AG09309 (cell line): Measurements from ENCODE around the gene FGF3.

Source experiments
- DNase-seq: peaks from one replicate; pipeline ENCODE4 v3.0.0-alpha.2; 2010; ENCODE audit warnings: low read depth
- H3K4me3 ChIP-seq: 2 replicates; pipeline ENCODE4 v1.5.1; 2011; ENCODE audit warnings: mild to moderate bottlenecking, low read depth, low read length, moderate library complexity; ENCODE audit not compliant: control insufficient read depth
- TF ChIP-seq, protein P1 (sequence below): IDR thresholded peaks from 2 replicates; pipeline ENCODE4 v1.5.1; 2011; ENCODE audit warnings: mild to moderate bottlenecking, low read depth, low read length, inconsistent platforms; ENCODE audit not compliant: insufficient read depth, control insufficient read depth; ENCODE audit errors: missing control alignments

FGF3 gene

DNA sequence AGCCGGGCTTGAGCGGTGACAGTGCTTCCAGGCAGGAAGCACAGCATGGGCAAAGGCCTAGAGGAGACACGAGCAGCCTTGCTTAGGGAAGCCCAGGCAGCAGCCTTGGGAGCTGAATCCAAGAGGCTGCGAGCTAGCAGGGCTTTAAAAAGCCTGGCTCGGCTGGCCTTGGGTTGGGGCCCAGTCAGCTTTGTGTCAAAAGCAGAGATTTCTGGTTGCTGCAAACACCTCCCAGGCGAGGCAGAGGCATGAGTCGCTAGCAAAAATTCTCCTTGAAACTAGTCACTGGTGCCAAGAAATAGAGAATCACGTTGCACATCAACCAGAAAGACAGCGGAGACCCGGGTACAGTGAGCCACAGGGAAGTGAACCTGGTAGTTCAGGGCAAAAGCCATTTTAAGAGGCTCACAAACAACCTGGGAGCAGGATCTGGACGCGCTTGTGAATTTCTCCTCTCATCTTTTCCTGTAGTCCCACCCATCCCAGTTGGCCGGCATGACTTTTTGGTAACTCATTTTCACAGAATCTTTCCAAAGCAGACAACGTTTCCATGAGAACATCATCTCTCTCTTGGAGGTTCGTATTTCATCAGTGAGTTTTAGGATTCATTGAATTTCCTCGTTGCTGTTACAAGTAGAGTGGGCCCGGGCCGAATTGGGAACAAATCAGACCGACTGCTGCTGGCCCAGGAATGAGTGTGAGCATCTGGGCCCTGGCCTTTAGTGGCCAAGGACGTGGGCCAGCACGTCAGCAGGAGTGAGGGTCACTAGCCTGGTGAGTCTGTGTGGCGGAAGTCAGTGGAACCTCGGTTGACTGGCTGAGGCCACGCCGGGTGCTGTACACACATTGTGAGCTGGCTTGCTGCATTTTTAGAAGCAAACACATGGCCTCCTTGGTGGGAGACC lies 27.7 kb downstream of the FGF3 start:
- H3K4me3 ChIP-seq, result no peak overlapping the region
- TF ChIP-seq, protein P1, sequence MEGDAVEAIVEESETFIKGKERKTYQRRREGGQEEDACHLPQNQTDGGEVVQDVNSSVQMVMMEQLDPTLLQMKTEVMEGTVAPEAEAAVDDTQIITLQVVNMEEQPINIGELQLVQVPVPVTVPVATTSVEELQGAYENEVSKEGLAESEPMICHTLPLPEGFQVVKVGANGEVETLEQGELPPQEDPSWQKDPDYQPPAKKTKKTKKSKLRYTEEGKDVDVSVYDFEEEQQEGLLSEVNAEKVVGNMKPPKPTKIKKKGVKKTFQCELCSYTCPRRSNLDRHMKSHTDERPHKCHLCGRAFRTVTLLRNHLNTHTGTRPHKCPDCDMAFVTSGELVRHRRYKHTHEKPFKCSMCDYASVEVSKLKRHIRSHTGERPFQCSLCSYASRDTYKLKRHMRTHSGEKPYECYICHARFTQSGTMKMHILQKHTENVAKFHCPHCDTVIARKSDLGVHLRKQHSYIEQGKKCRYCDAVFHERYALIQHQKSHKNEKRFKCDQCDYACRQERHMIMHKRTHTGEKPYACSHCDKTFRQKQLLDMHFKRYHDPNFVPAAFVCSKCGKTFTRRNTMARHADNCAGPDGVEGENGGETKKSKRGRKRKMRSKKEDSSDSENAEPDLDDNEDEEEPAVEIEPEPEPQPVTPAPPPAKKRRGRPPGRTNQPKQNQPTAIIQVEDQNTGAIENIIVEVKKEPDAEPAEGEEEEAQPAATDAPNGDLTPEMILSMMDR, result no peak
- DNase-seq, result no peak

DNA sequence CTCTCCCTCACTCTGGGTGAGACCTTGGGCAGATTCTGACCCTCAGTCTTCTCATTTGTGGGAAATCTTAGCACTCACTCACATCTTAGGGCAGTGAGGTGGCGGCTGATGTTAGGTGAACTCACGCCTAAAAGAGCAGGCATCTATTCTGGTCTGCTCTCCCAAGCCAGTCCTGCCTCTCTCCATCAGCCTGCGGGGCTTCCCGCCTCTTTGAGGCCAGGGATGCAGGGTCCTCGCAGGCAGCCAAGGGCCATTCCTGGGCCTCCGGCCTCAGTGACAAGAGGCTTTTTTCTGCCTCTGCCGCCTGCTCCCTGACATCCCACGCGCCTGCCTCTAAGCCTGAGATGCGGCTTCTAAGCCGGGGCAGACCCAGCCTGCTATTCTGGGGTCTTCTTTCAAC lies 30.3 kb downstream of the FGF3 start:
- no peak overlapping the region for H3K4me3 ChIP-seq
- DNase-seq, result no peak
- TF ChIP-seq, protein P1, result no peak

DNA sequence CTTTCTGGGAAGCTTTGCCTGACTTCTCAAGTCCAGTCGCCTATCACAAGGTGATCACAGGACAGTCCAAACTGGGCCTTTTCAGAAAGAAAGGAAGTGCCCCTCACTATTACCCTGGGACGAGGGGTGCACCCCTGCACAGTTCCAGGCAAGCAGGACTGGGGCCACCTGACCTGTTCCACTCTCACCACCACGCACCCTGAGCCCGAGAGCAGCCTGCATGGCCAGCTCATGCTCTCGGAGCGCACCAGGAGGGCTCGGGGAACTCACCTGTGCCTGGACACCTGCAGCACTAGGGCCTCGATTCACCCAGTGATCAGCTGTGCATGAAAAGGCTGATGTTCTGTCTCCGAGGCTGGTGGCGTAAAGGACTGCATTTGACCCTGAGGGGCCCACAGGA lies 31.3 kb downstream of the FGF3 start:
- H3K4me3 ChIP-seq, result no peak overlapping the region
- TF ChIP-seq, protein P1, result no peak
- no peak for DNase-seq

DNA sequence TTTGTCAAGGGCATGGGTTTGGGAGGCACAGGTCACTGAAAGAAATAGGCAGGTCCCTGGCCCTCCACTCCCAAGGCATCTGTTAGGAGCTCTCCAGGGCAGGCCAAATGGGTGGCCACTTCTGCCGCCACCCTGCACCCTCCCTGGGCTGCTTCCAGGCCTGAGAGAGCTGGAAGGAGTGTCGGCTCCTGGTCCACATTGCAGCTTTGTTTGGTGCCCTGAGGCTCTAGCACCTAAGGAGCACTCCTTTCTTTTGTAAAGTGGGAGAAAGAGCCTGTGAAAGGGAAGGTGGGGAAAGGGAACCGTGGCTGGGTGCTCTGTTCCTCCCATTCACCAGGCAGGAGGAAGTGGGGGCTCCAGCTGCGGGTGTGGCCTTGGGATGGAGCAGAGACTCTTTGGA lies 31.8 kb downstream of the FGF3 start:
- DNase-seq, result no peak
- TF ChIP-seq, protein P1, result no peak
- H3K4me3 ChIP-seq, result no peak overlapping the region

DNA sequence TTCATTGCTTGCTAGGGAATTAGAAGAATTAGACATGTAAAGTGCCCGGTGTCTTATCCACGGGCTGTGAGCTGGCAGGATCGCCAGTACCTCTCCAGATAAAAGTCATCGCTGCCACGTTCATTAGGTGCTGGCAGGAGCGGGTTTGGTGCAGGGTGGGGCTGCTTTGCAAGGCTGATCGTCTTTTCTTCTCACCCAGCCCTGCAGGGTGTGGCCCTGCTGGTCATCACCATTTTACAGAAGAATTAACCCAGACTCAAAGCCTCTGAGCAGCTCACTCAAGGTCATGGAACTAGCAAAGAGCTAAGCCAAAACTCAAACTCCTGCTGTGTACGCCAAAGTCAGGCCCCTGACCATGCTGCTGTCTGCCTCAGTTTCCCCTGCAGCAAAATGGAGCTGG lies 38.0 kb downstream of the FGF3 start:
- TF ChIP-seq, protein P1, result no peak
- no peak overlapping the region for H3K4me3 ChIP-seq
- DNase-seq, result no peak

DNA sequence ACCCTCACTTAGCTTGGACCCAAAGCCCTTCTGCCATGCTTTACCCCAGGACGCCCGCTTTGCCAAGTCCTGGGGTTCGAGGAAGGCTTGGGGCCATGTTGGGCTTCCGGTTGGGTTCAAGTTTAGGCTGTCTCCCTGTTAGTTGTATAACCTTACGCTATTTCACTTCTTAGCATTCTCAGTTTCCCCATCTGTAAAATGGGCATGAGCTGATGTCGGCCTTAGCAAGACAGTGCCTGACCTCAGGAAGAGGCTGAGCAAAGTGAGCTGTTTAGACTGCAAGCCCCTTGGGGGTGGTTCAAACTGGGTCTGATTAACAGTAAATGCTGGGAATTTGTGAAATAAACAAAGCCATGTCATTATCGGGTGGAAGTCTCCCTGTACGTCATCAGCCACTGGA lies 40.8 kb downstream of the FGF3 start:
- no peak overlapping the region for H3K4me3 ChIP-seq
- DNase-seq, result no peak
- TF ChIP-seq, protein P1, result no peak
